Loucy (cell line): ENCODE data around the gene VPS35L.

Source experiments
- EZH2phosphoT487 ChIP-seq: fragments of 200-600 bp; IDR thresholded peaks from 2 replicates; pipeline ENCODE4 v1.6.1; 2018; ENCODE audit warnings: antibody characterized with exemption, mild to moderate bottlenecking, moderate library complexity, borderline replicate concordance
- TF ChIP-seq, protein P1 (sequence below): fragments of 200-600 bp; sonication (generic); conservative IDR thresholded peaks from 2 replicates; pipeline ENCODE4 v1.5.1; 2014; ENCODE audit warnings: mild to moderate bottlenecking, antibody characterized with exemption, low read length

DNA sequence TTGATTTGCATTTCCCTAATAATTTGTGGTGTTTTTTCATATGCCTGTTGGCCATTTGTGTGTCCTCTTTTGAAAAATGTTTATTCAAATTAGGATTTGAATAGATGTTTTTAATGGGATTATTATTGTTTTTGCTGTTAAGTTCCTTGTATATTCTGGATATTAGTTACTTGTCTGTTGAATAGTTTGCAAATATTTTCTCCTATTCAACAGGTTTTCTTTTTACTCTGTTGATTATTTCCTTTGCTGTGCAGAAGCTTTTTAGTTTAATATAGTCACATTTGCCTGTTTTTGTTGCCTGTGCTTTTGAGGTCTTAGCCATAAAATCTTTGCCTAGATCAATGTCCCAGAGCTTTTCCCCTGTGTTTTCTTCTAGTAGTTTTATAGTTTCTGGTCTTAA lies 43.2 kb upstream of the VPS35L start:
- TF ChIP-seq, protein P1, sequence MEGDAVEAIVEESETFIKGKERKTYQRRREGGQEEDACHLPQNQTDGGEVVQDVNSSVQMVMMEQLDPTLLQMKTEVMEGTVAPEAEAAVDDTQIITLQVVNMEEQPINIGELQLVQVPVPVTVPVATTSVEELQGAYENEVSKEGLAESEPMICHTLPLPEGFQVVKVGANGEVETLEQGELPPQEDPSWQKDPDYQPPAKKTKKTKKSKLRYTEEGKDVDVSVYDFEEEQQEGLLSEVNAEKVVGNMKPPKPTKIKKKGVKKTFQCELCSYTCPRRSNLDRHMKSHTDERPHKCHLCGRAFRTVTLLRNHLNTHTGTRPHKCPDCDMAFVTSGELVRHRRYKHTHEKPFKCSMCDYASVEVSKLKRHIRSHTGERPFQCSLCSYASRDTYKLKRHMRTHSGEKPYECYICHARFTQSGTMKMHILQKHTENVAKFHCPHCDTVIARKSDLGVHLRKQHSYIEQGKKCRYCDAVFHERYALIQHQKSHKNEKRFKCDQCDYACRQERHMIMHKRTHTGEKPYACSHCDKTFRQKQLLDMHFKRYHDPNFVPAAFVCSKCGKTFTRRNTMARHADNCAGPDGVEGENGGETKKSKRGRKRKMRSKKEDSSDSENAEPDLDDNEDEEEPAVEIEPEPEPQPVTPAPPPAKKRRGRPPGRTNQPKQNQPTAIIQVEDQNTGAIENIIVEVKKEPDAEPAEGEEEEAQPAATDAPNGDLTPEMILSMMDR: no peak
- no peak for TF ChIP-seq EZH2phosphoT487
